Suppressor macrophage treated with lipopolysaccharide for 4 hours (primary cell): ENCODE results near the gene GYG2.

ENCODE experiments used
- DNase-seq: peaks from one replicate; pipeline ENCODE4 v3.0.0-alpha.2; 2020

GYG2 gene

GRCh38 chrX:2819345-2820135, 9.2 kb upstream of the GYG2 start:
- peak; percentile 2 for DNase-seq

- DNase-seq = no peak
Measured at GRCh38 chrX:2820136-2820771, 8.5 kb upstream of the GYG2 start.

- no peak for DNase-seq
Measured at GRCh38 chrX:2823795-2824386, 4.8 kb upstream of the GYG2 start.

GRCh38 chrX:2824886-2825285, 3.8 kb upstream of the GYG2 start:
- DNase-seq = no peak

GRCh38 chrX:2828959-2829411, 255 bp downstream of the GYG2 start:
- no peak for DNase-seq

- no peak for DNase-seq
Measured at GRCh38 chrX:2829469-2830246, 928 bp downstream of the GYG2 start.

- DNase-seq = no peak
Measured at GRCh38 chrX:2831471-2832228, 2.9 kb downstream of the GYG2 start.

GRCh38 chrX:2837961-2838360, 9.2 kb downstream of the GYG2 start:
- no peak for DNase-seq

- no peak for DNase-seq
Measured at GRCh38 chrX:2840961-2841360, 12.2 kb downstream of the GYG2 start.

- no peak for DNase-seq
Measured at GRCh38 chrX:2841537-2841936, 12.8 kb downstream of the GYG2 start.

GRCh38 chrX:2846992-2847391, 18.3 kb downstream of the GYG2 start:
- DNase-seq = no peak

- no peak for DNase-seq
Measured at GRCh38 chrX:2848871-2849301, 20.2 kb downstream of the GYG2 start.

- DNase-seq = no peak
Measured at GRCh38 chrX:2854918-2855317, 26.2 kb downstream of the GYG2 start.

- no peak for DNase-seq
Measured at GRCh38 chrX:2855761-2856160, 27.0 kb downstream of the GYG2 start.

GRCh38 chrX:2857566-2857965, 28.8 kb downstream of the GYG2 start:
- no peak for DNase-seq

- DNase-seq = no peak
Measured at GRCh38 chrX:2859197-2859797, 30.6 kb downstream of the GYG2 start.

- no peak for DNase-seq
Measured at GRCh38 chrX:2862404-2862803, 33.7 kb downstream of the GYG2 start.

GRCh38 chrX:2863646-2864045, 34.9 kb downstream of the GYG2 start:
- DNase-seq = no peak

GRCh38 chrX:2867206-2867605, 38.5 kb downstream of the GYG2 start:
- no peak for DNase-seq

- DNase-seq = no peak
Measured at GRCh38 chrX:2870650-2871049, 41.9 kb downstream of the GYG2 start.

GRCh38 chrX:2871831-2872230, 43.1 kb downstream of the GYG2 start:
- no peak for DNase-seq

GRCh38 chrX:2872671-2873277, 44.0 kb downstream of the GYG2 start:
- DNase-seq = no peak
